Suprapubic skin (tissue), 4 donors: ENCODE data around the gene ZSWIM4.

Experiments used
- CTCF ChIP-seq, 2 donors: fragments of 200-600 bp in 1 of 2; fragments of 450-650 bp in 1 of 2; sonication (generic) in 1 of 2; IDR thresholded peaks; one replicate each; pipeline ENCODE4 v1.5.1; 2016 to 2019; ENCODE audit warnings: antibody characterized with exemption in 2 of 2, mild to moderate bottlenecking in 1 of 2, moderate library complexity in 1 of 2
- POLR2A ChIP-seq, 2 donors: fragments of 450-650 bp; IDR thresholded peaks; one replicate each; pipeline ENCODE4 v1.6.1; 2017; ENCODE audit warnings: antibody characterized with exemption in 2 of 2, mild to moderate bottlenecking in 2 of 2, moderate library complexity in 2 of 2
- POLR2AphosphoS5 ChIP-seq, 3 donors: sonication (generic); formaldehyde crosslinking; IDR thresholded peaks; one replicate each; pipeline ENCODE4 v1.6.1; 2017; ENCODE audit warnings: antibody characterized with exemption in 3 of 3

- TF ChIP-seq POLR2AphosphoS5 (IDR thresholded peaks at IDR 0.05), result no peak
- no peak for TF ChIP-seq CTCF (IDR thresholded peaks at IDR 0.05)
- TF ChIP-seq POLR2A (IDR thresholded peaks at IDR 0.05), result no peak
Observed at GRCh38 chr19:13782537-13782936, 12.7 kb upstream of the ZSWIM4 start.
